HepG2 (cell line): ENCODE data around the gene KBTBD13. TPM values are rescaled to one million over a fixed set of nuclear protein-coding genes. Genes with fewer than 3 reads are reported as not detected.

Experiments
- ARHGAP35 ChIP-seq: sonication (generic); formaldehyde crosslinking; IDR thresholded peaks from 2 replicates; pipeline ENCODE4 v1.9.0; 2022; ENCODE audit warnings: mild to moderate bottlenecking, inconsistent platforms, moderate library complexity, missing genetic modification reagents, borderline replicate concordance
- ATF5 ChIP-seq: sonication (generic); formaldehyde crosslinking; IDR thresholded peaks from 2 replicates; pipeline ENCODE4 v1.4.0; 2020; ENCODE audit warnings: mild to moderate bottlenecking, low read depth, missing genetic modification reagents
- ATM ChIP-seq: fragments of 450-650 bp; IDR thresholded peaks from 2 replicates; pipeline ENCODE4 v1.7.1; 2017; ENCODE audit warnings: mild to moderate bottlenecking, borderline replicate concordance
- FOXK1 ChIP-seq: sonication (generic); formaldehyde crosslinking; IDR thresholded peaks from 2 replicates; pipeline ENCODE4 v1.4.0; 2020; ENCODE audit warnings: low read depth, missing genetic modification reagents, borderline replicate concordance
- NFIC ChIP-seq: IDR thresholded peaks from 2 replicates; pipeline ENCODE4 v1.6.1; 2012; ENCODE audit warnings: mild to moderate bottlenecking, low read length, inconsistent platforms
- PATZ1 ChIP-seq: sonication (generic); formaldehyde crosslinking; IDR thresholded peaks from 2 replicates; pipeline ENCODE4 v1.4.0; 2020; ENCODE audit warnings: missing genetic modification reagents
- PBX3 ChIP-seq: sonication (generic); formaldehyde crosslinking; IDR thresholded peaks from 2 replicates; pipeline ENCODE4 v1.8.1; 2023; ENCODE audit warnings: missing genetic modification reagents, inconsistent platforms, borderline replicate concordance
- POGZ ChIP-seq: sonication (generic); formaldehyde crosslinking; IDR thresholded peaks from 2 replicates; pipeline ENCODE4 v1.4.0; 2020; ENCODE audit warnings: mild to moderate bottlenecking, missing genetic modification reagents
- POLR2AphosphoS5 ChIP-seq: IDR thresholded peaks from 2 replicates; pipeline ENCODE4 v1.6.1; 2012; ENCODE audit warnings: low read depth, low read length
- REXO4 ChIP-seq: sonication (generic); formaldehyde crosslinking; IDR thresholded peaks from 2 replicates; pipeline ENCODE4 v1.8.0; 2022; ENCODE audit warnings: missing genetic modification reagents, mild to moderate bottlenecking, borderline replicate concordance
- RFX3 ChIP-seq: IDR thresholded peaks from 2 replicates; pipeline ENCODE4 v1.6.1; 2016; ENCODE audit warnings: missing biosample characterization, missing genetic modification reagents
- SIN3A ChIP-seq: IDR thresholded peaks from 2 replicates; pipeline ENCODE4 v1.6.1; 2011; ENCODE audit warnings: low read depth, mild to moderate bottlenecking, control low read depth, low read length, borderline replicate concordance
- SNAPC2 ChIP-seq: sonication (generic); formaldehyde crosslinking; IDR thresholded peaks from 2 replicates; pipeline ENCODE4 v1.8.1; 2022; ENCODE audit warnings: mild to moderate bottlenecking, missing genetic modification reagents
- SRF ChIP-seq: IDR thresholded peaks from 2 replicates; pipeline ENCODE4 v1.6.1; 2011; ENCODE audit warnings: mild to moderate bottlenecking, low read depth, low read length, moderate library complexity
- ZBTB1 ChIP-seq: sonication (generic); formaldehyde crosslinking; IDR thresholded peaks from 2 replicates; pipeline ENCODE4 v1.4.0; 2020; ENCODE audit warnings: missing genetic modification reagents, borderline replicate concordance
- ZBTB49 ChIP-seq: sonication (generic); formaldehyde crosslinking; IDR thresholded peaks from 2 replicates; pipeline ENCODE4 v1.4.0; 2020; ENCODE audit warnings: missing genetic modification reagents, borderline replicate concordance
- ZMYM3 ChIP-seq: sonication (generic); formaldehyde crosslinking; IDR thresholded peaks from 2 replicates; pipeline ENCODE4 v1.5.1; 2020; ENCODE audit warnings: mild to moderate bottlenecking, missing genetic modification reagents
- ZNF691 ChIP-seq: sonication (generic); formaldehyde crosslinking; IDR thresholded peaks from 2 replicates; pipeline ENCODE4 v1.4.0; 2020; ENCODE audit warnings: missing genetic modification reagents, low read depth, mild to moderate bottlenecking, borderline replicate concordance
- ZNF775 ChIP-seq: sonication (generic); formaldehyde crosslinking; IDR thresholded peaks from 2 replicates; pipeline ENCODE4 v1.4.0; 2020; ENCODE audit warnings: missing genetic modification reagents, mild to moderate bottlenecking, moderate library complexity, borderline replicate concordance
- ZNF777 ChIP-seq: sonication (generic); formaldehyde crosslinking; IDR thresholded peaks from 2 replicates; pipeline ENCODE4 v1.4.0; 2020; ENCODE audit warnings: missing genetic modification reagents
- ZZZ3 ChIP-seq: sonication (generic); formaldehyde crosslinking; IDR thresholded peaks from 2 replicates; pipeline ENCODE4 v1.4.0; 2020; ENCODE audit warnings: missing genetic modification reagents, mild to moderate bottlenecking, borderline replicate concordance
- polyA plus RNA-seq, 8 experiments: library from polyadenylated mRNA; depleted of rRNA in 3 of 8; stranded (reverse) in 7 of 8; unstranded in 1 of 8; fragments of >200 nt; fragmentation: Illumina TruSeq in 4 of 8; extraction: Trizol in 4 of 8; gene quantifications; 2 replicates each; pipeline versions ENCODE4 v1.2.1 to v1.2.3, GENCODE V29; 2011 to 2016; ENCODE audit warnings: low read depth in 4 of 8, missing spikeins in 1 of 8, mixed read lengths in 1 of 8; ENCODE audit not compliant: insufficient read depth in 1 of 8
- total RNA-seq, 5 experiments: library from RNA; depleted of rRNA; stranded (reverse); fragments of >200 nt; fragmentation: Illumina TruSeq; extraction: Trizol; gene quantifications; 2 replicates each; pipeline ENCODE4 v1.2.3, GENCODE V29; 2016; ENCODE audit warnings: low read depth in 1 of 5

The KBTBD13 gene
- total and polyA plus RNA-seq, 2 of the 13 experiments (the other 11 are each of a cell fraction or from before 2014, with no cell fraction given), result not detected

GRCh38 chr15:65028921-65029735, 47.4 kb upstream of the KBTBD13 start, which contains the start of gene MTFMT (continued):
- TF ChIP-seq ZBTB49 (no peak), RFX3 (CRISPR knock-in tag) (no peak), ARHGAP35 (no peak), ZNF691 (CRISPR knock-in tag) (no peak), ZMYM3 (CRISPR knock-in tag) (no peak), REXO4 (CRISPR knock-in tag) (no peak), NFIC (no peak), FOXK1 (no peak), SNAPC2 (CRISPR knock-in tag) (0 out of 2 replicates have a peak, but pooled peaks have one; percentile 62), POGZ (CRISPR knock-in tag) (0 out of 2 replicates have a peak, but pooled peaks have one; percentile 36), POLR2AphosphoS5 (peak; percentile 94), PATZ1 (no peak), ATF5 (CRISPR knock-in tag) (no peak), ATM (no peak), ZZZ3 (CRISPR knock-in tag) (no peak), ZBTB1 (CRISPR knock-in tag) (no peak), SIN3A (peak; percentile 36; the same call in 1 of the 2 replicates), ZNF775 (CRISPR knock-in tag) (no peak), PBX3 (CRISPR knock-in tag) (peak; percentile 48; the same call in 1 of the 2 replicates), ZNF777 (no peak), SRF (no peak)
